ENCODE measurements around the gene MR1. TPM values are rescaled to one million over a fixed set of nuclear protein-coding genes. Genes with fewer than 3 reads are reported as not detected.

The MR1 gene
- total and polyA plus RNA-seq, 9 of the 15 experiments (the other 6 are each of a cell fraction or from before 2014, with no cell fraction given), result 9.7 to 21.7 (median 15.6) TPM

- 5% methylated on average over 10 of the region's 10 CpGs for WGBS (ENCODE audit: insufficient coverage, low coverage, missing lambda C conversion rate)
- Histone ChIP-seq H3K9me3 (replicated peaks; ENCODE audit: control insufficient read depth, insufficient read depth, low read depth, low read length) (no peaks in the 10 kb centered on the region), H3K36me3 (ENCODE audit: control insufficient read depth, insufficient read depth, low read length) (no peaks in the 10 kb centered on the region), H4K20me1 (replicated peaks; ENCODE audit: control insufficient read depth, insufficient read depth, low read length) (no peaks in the 10 kb centered on the region), H3K4me2 (ENCODE audit: insufficient read depth, low read length) (peak overlapping the region; percentile 22), H3K4me1 (replicated peaks in 1 of 2; ENCODE audit: control insufficient read depth in 2 of 2, insufficient read depth in 2 of 2, low read length in 2 of 2) (peaks cover 34 to 59% of the 10 kb centered on the region in 2 experiments), H3K9ac (ENCODE audit: insufficient read depth in 1 of 2, low read depth in 2 of 2, low read length in 2 of 2) (no peak overlapping the region; a peak in 1 of 4 replicates), H3K9me1 (ENCODE audit: control insufficient read depth, insufficient read depth, low read length) (no peaks in the 10 kb centered on the region), H2AFZ (ENCODE audit: low read depth, low read length) (peak overlapping the region; percentile 49; the same call in 1 of the 2 replicates), H3K27me3 (ENCODE audit: control insufficient read depth in 2 of 2, insufficient read depth in 2 of 2, low read length in 2 of 2) (no peaks in the 10 kb centered on the region), H3K27ac (ENCODE audit: extremely low read depth, low read depth, low read length) (no peak overlapping the region; the same call in 2 of the 3 replicates), H3K4me3 (no peak overlapping the region), H3K79me2 (ENCODE audit: control insufficient read depth, insufficient read depth, low read length) (peaks cover 4% of the 10 kb centered on the region; the same call in 1 of the 3 replicates)
- in situ Hi-C loops (cut with MboI), result no loop called here
- no peak for ATAC-seq
- ChIA-PET CTCF (ENCODE audit: low intra/inter-chr PET ratio) (no interaction called here), POLR2A (interaction anchor here (0.5 to 12.3 kb wide), 5 partner anchors 10 to 264 kb away, joined by 3 to 257 read pairs (median 4); partner anchors contain the start of gene IER5)
- intact Hi-C loops (cut with micrococcal nuclease), result no loop called here
- FAIRE-seq, result no peak
- no TSS peak for BruUV-seq (replicated peaks)
- peak in 1 of 4 experiments; percentile 33 for DNase-seq (ENCODE audit: extremely low read depth in 1 of 4, low spot score in 3 of 4)
- no peak for TF ChIP-seq ZKSCAN3 (CRISPR knock-in tag; IDR thresholded peaks at IDR 0.05)
- TF ChIP-seq ZNF699 (CRISPR knock-in tag; IDR thresholded peaks at IDR 0.05; ENCODE audit: insufficient replicate concordance), result no peak
- peak; percentile 16 for TF ChIP-seq ARHGAP35 (IDR thresholded peaks at IDR 0.05; ENCODE audit: partially characterized antibody)
- peak; percentile 84 for TF ChIP-seq PKNOX1 (IDR thresholded peaks at IDR 0.05)
- 0 out of 4 replicates have a peak, but pooled peaks have one; percentile 3 to 10 for TF ChIP-seq ARNT (IDR thresholded peaks at IDR 0.05)
- 0 out of 2 replicates have a peak, but pooled peaks have one; percentile 51 for TF ChIP-seq SMARCC2 (IDR thresholded peaks at IDR 0.05; ENCODE audit: low read depth)
- peak; percentile 15; the same call in 1 of the 2 replicates for TF ChIP-seq TAL1 (IDR thresholded peaks at IDR 0.05)
- 0 out of 2 replicates have a peak, but pooled peaks have one; percentile 25 for TF ChIP-seq OTX1 (CRISPR knock-in tag; IDR thresholded peaks at IDR 0.05)
- TF ChIP-seq EGR1 (conservative IDR thresholded peaks at IDR 0.05), result peak; percentile 8
- no peak for TF ChIP-seq HIVEP1 (CRISPR knock-in tag; IDR thresholded peaks at IDR 0.05)
- TF ChIP-seq ZNF175 (CRISPR knock-in tag; IDR thresholded peaks at IDR 0.05; ENCODE audit: low read depth), result 0 out of 2 replicates have a peak, but pooled peaks have one; percentile 50
- peak; percentile 72 for TF ChIP-seq MEIS2 (IDR thresholded peaks at IDR 0.05; ENCODE audit: partially characterized antibody)
- TF ChIP-seq ZEB2 (IDR thresholded peaks at IDR 0.05), result peak; percentile 39; the same call in 1 of the 2 replicates
- 0 out of 4 replicates have a peak, but pooled peaks of 1 of the 2 experiments have one; percentile 39 for TF ChIP-seq MLLT1 (IDR thresholded peaks at IDR 0.05)
- TF ChIP-seq GATA2 (CRISPR knock-in tag; IDR thresholded peaks at IDR 0.05), result peak; percentile 6; the same call in 1 of the 2 replicates
- TF ChIP-seq ZNF707 (CRISPR knock-in tag; conservative IDR thresholded peaks at IDR 0.05), result no peak
- TF ChIP-seq ELF4 (CRISPR knock-in tag; IDR thresholded peaks at IDR 0.05), result peak; percentile 38; the same call in 1 of the 2 replicates
- no peak for TF ChIP-seq U2AF2 (optimal IDR thresholded peaks at IDR 0.05; ENCODE audit: low read depth, low read length)
- no peak for TF ChIP-seq MYC (IDR thresholded peaks at IDR 0.05; ENCODE audit: low read depth, low read length)
- TF ChIP-seq MYC (CRISPR knock-in tag; IDR thresholded peaks at IDR 0.05; ENCODE audit: borderline replicate concordance, low read depth), result 0 out of 2 replicates have a peak, but pooled peaks have one; percentile 29
- peak; percentile 33; the same call in 1 of the 2 replicates for TF ChIP-seq MTA2 (IDR thresholded peaks at IDR 0.05; ENCODE audit: low read depth)
These were observed 66.5 kb downstream of the MR1 start for GRCh38 chr1:181100015-181100905.
